AG08396 (cell line): ENCODE data around the gene MYADM.
"Not testable (repeated sequence)": the region's sequence is repeated elsewhere in the genome, so short reads cannot be mapped to it uniquely, and the experiment has no call there.

Source experiments
- DNase-seq: peaks from one replicate; pipeline ENCODE4 v3.0.0; 2012; ENCODE audit warnings: low spot score, mixed read lengths

MYADM gene, protein sequence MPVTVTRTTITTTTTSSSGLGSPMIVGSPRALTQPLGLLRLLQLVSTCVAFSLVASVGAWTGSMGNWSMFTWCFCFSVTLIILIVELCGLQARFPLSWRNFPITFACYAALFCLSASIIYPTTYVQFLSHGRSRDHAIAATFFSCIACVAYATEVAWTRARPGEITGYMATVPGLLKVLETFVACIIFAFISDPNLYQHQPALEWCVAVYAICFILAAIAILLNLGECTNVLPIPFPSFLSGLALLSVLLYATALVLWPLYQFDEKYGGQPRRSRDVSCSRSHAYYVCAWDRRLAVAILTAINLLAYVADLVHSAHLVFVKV

DNA sequence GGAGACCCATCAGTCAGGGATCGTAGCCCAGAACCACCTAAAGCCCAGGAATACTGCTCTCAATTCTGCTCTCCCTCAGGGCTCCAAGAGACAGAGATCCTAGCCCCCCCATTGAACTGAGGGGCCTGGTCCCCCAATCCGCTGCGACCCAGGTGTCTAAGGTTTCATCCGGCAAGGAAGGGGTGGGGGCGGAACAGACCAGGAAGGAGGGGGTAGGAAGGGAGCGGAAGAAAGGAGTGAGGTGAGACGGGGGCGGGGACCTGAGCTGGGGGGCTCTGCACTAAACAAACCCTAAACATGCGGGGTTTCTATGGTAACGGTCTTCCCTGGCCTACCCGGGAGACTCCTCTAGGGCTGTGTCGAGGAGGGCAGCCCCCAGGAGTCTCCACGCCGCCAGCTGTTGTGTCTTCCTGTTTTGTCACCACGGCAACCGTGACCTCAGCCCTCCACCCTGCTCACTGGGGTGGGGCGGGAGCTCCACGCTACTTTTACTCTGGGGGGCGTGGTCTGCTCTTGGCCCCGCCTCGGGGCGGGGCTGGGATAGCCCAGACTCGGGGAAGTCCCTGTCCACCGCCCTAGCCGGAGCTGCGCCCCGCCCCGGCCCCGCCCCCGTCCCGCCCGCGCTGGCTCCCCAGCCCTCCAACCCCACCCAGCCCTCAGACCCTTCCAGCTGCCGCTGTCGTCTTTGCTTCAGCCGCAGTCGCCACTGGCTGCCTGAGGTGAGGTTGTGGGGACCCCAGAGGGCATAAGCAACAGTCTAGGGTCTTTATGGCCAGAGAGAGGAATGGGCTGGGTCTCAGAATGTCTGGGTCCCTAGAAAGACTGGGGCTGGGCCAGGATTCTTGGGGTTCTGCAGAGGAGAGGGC, at the start of gene MYADM:
Gene MYADM (plus strand): TSS at position 659 of the 866 bp plus-strand sequence. CDS start 5,647 bp downstream, outside the sequence.
- DNase-seq: peak; percentile 99

DNA sequence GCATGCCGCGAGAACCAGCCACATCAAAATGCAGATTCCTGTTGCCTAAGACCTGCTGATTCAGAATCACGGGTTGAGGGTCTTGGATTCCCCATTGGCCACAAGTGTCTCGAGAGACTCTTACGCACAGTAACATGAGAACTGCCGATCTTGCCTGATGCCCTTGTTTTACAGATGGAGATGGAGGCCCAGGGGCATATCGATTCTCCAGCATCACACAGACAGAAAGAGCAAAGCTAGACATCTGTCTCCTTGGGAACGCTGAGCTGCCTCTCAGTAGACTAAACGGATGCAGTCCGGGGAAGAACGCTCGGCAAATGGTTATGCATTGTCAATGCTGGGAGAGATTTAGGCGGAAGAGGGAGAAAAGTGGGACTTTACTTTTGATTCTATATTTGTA, 48.9 kb upstream of the MYADM start:
- no peak for DNase-seq

DNA sequence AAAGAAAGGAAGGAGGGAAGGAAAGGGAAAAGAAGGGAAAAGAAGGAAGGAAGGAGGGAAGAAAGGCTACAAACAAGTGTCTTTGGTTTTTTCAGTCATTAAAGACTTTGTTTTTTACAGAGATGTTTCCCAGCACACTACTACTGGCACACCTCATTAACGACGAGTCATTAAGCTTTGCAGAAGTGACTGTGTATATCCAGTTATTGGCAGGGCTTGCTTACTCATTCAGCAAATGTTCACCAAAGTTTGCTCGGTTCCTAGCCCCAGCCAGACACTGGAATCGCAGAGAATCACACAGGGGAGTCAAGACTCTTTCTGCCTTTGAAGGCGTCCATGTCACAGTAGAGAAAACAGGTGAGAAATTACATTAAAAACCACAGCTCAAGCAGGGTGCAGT, 47.8 kb upstream of the MYADM start:
- DNase-seq: no peak

DNA sequence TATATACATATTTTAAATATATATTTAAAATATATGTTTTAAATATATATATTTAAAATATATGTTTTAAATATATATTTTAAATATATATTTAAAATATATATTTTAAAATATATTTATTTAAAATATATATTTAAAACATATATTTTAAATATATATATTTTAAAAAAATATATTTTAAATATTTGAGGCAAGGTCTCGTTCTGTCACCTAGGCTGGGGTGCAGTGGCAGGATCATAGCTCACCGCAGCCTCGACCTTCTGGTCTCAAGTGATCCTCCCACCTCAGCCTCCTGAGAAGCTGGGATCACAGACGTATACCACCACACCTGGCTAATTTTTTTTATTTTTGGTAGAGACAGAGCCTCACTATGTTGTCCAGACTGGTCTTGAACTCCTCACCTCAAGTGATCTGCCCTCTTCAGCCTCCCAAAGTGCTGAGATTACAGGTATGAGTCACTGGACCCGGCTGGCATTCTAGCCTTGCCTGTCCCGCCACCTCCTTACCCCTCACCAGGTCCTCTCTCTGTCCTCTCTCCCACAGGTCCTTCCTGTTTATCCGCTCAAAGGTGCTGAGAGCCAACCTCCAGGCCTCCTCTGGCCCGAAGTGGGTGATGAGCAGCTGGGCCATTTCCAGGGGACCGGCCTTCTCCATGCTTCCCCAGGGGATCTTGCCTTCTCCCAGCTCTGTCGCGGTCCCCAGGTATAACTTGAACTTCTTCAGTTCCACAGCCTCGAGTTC, 44.1 kb upstream of the MYADM start:
- no peak for DNase-seq

DNA sequence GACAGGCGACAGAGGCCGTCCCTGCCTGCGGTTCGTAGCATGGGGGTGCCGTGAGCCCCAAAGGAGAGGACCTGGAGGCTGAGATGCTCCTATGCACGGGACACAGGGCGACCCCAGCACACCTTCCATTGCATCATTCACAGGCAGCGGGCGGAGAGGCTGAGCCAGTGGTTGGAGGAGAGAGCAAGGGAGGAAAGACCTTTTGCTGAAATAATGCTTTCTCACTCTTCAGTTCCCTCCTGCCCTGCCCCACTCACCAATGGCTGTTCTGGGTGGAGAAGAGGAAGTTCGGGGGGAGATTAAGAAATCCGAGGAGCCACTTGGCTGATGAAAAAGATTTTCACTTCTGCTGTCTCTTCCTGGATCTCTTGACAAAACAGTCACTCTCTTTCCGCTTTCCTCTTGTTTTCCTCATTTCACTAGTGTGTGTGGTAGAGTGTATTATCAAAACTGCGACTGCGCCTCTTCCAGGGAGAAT, 43.5 kb upstream of the MYADM start, which contains the start of gene NLRP12:
Gene NLRP12 (minus strand): TSS at position 181 of the 478 bp plus-strand sequence. CDS start 140 bp downstream, at position 41.
- no peak for DNase-seq

DNA sequence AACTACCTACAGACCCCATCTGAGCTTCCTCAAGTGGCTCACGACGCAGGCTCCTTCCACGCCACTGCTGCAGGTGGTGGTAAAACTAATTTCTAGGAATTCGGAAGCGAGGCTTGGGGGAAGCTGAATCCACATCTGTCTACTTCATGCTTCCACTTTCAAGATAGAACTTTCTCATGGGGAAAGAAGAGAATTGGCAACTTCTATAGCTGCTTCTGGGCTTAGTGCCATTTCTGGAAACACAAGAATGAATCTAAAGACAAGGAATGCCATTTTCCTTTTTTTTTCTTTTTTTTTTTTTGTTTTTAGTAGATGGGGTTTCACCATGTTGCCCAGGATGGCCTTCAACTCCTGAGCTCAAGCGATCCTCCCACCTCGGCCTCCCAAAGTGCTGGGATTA, 40.8 kb upstream of the MYADM start:
- DNase-seq: no peak

DNA sequence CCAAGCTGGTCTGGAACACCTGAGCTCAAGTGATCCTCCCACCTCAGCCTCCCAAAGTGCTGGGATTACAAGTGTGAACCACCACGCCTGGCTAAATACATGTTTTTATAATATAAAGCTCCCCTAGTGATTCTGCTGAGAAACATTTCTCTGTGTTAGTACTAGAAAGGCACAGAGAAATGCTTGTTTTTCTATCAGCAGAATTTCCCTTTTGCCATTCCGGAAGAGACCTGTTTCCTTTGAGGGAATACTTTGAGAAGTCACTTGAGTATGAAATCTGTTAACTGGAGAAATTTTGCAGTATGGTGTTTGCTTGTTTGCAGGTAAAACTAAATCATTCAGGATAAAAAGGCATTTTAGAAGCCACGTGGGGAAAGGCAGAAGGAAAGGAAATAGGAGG, 39.2 kb upstream of the MYADM start:
- no peak for DNase-seq

DNA sequence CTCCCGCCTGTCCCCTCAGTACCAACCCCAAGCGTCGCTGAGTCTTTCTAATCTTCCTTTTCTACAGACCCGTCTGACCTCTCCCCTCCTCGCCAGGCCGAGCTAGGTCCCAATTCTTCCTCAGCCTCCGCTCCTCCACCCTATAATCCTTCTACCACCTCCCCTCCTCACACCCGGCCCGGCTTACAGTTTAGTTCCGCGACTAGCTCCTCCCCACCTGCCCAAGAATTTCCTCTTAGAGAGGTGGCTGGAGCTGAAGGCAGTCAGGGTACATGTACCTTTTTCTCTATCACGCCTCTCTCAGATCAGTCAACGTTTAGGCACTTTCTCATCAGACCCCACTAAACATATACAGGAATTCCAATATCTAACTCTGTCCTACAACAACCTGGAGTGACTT, 34.8 kb upstream of the MYADM start:
- not testable (repeated sequence) for DNase-seq

DNA sequence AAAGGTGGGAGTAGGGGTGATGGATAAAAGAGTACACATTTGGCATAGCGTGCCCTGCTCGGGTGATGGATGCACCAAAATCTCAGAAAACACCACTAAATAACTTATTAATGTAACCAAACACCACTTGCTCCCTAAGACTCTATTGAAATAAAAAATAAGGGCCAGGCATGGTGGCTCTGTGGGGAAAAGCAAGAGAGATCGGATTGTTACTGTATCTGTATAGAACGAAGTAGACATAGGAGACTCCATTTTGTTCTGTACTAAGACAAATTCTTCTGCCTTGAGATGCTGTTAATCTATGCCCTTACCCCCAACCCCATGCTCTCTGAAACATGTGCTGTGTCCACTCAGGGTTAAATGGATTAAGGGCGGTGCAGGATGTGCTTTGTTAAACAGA, 29.2 kb upstream of the MYADM start:
- not testable (repeated sequence) for DNase-seq

DNA sequence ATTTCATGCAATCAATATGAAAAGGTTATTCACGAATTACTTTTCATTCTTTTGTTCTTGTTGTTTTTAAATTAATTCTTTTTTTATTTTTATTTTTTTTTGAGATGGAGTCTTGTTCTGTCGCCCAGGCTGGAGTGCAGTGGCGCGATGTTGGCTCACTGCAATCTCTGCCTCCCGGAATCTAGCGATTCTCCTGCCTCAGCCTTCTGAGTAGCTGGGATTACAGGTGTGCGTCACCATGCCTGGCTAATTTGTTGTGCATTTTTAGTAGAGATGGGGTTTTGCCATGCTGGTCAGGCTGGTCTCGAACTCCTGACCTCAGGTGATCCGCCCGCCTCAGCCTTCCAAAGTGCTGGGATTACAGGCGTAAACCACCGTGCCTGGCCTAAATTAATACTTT, 27.4 kb upstream of the MYADM start:
- DNase-seq: not testable (repeated sequence)

DNA sequence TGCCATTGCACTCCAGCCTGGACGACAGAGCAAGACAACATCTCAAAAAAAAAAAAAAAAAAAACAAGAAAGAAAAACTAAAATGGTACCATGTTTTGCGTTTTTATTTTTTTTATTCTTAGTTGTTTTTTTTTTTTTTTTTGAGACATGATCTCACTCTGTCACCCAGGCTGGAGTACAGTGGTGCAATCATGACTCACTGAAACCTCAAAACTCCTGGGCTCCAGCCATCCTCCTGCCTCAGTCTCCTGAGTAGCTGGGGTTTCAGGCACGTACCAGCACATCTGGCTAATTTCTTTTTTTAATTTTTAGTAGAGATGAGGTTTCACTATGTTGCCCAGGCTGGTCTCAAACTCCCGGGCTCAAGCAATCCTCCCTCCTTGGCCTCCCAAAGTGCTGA, 26.8 kb upstream of the MYADM start:
- DNase-seq: not testable (repeated sequence)

DNA sequence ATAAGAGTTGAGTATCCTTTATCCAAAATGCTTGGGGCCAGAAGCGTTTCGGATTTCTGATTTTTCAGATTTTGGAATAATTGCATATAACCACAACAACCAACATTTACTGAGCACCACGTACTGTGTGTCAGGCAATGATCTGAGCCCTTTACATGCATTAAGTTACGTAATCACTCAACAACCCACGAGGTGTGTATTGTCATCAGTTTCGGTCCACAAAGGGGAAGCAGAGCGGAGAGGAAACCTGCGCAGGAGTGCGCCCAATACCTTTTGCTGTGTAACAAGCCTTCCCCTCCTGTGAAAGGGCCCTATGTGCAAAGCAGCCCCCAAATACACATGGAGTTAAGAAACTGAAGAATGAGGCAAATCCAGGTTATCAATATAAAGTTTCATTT, 22.8 kb upstream of the MYADM start:
- DNase-seq: no peak

DNA sequence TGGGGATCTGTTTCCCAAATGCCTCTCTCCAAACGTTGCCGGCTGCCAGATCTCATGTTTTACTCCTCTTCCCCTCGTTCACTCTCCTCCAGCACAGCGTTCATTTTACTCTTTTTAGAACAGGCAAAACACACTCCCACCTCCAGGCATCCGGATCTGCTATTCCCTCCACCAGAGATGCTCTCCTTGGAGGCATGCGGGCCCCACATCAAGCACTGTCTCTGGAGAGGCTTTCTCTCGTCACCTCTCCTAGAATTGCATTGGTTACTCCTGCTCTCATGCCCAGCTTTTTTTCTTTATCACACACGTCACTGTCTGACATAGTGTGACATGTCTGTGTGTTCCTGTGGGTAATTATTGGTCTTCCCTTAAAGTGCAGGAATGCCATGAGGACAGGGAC, 20.1 kb upstream of the MYADM start:
- DNase-seq: no peak

DNA sequence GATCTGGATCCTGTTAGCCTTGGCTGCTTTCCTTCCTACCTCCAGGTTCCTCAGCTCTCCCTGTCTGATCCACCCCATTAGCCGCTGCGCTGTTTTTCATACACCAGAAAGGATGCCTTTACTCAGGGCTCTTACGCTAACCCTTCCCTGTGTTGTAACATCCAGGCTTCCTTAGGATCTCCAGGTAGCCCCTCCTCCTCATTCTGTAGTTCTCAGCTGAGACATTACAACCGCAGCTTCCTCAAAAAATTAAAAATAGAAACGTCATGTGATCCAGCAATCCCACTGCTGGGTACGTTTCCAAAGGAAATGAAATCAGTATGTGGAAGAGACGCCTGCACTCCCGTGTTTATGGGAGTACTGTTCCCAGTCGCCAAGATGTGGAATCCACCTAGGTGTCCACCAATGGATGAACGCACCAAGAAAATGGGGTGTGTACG, 18.4 kb upstream of the MYADM start:
- no peak for DNase-seq

DNA sequence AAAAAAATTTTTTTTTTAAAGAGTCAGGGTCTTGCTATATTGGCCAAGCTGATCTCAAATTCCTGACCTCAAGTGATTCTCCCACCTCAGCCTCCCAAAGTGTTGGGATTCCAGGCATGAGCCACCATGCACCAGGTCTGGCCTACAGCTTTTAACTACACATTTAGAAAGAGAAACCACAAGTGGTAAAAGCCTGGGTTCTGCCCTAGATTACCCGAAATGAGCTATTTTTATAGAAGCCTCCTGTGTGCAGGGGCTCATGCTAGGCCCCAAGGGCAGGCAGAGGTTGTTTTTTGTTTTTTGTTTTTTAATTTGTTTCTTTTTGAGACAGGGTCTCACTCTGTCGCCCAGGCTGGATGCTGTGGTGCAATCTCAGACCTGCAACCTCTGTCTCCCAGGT, 14.0 kb upstream of the MYADM start:
- DNase-seq: no peak

DNA sequence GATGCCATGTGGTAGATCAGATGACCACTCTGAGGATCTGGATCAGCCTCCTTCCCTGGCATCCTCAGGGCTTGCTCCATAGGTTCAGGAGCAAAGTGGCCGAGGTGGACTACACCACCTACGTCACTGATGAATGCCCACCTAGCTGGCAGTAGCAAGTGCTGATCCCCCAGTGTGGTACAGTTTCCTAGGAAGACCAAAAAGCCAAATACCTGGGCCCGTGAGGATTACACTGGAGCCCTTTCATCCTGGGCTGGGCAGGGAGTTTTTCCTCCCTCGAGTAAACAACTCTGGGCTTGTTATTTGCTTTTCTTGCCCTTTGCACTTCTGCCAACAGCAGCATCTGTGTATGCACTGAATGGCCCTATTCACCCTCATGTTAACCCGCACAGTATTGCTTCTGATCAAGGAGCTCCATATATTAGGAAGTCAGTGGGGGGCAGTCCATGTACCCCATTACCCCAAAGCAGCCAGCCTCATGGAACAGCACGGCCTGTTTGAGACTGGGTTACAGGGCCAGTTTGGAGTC, 3.3 kb upstream of the MYADM start:
- DNase-seq: no peak

DNA sequence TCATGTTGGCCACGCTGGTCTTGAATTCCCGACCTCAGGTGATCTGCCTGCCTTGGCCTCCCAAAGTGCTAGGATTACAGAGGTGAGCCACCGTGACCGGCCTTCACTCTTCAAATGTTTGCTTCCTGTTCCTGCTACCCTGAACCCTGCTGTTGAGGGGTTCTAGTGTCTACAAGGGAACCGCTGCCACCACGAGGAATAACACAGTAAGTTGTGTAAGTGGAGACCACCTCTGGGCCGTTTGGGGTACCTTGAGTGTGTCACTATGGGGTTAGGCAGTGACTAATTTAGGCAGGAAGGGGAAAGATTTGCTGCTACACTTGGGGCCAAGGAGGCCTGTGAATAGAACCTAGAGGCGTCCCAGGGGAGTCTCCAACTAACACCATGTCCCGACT, 2.2 kb upstream of the MYADM start:
- DNase-seq: peak; percentile 5

DNA sequence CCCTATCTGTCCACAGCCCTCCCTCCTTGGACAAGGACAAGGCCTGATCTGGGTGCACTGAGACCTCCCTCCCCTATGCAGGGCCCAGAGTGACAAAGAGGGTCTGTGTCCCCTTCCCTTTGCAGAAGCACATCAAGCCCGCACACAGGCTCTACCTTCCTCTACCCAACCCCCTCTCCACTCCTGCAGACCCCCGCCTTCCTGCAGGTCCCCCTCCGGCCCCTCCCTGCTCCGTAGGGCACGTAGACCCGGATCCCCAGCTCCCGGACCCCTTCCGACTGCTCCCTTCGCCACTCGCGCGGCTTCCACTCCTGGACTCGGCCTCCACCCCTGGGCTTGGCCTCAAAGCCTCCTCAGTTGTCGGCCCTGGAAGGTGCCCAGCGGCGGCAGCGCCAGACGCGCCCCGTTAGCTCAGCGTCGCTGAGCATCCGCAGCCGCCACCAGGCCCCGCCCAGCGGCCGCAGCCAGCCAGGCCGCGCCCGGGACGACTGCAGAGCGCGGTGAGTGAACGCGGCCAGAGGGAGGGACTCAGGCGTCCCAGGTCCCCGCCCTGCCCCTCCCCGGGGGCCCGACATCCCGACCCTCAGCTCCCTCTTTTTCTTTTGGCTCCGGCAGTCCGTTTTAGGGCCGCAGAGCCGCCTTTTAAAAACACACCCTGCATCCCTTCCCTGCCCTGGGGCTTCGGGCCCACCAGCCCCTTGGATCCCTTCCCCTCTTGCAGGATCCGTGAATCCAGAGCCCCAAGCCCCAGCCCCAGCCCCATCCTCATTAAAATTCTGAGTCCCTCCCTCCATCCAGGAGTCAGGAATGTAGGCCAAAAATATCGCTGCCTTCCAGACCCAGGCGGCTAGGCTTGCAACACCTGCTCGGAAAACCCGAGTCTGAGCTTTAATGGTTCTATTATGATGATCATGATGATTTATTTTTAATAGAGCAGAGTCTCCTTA, 1.5 kb upstream of the MYADM start:
- peak; percentile 87 for DNase-seq

DNA sequence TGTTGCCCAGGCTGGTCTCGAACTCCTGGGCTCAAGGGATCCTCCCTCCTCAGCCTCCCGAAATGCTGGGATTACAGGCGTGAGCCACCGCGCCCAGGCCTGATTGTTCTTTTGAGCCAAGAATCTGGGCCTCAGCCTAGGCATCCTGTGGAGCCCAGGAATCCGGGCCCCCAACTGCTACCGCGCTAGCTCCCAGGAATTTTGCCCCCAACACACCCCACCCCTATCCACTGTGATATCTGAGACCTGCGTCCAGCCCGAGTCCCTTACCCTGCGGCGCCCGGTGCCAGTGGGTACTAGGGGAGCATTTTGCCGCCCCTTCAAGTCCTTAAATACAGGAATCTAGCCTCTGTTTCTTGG, 838 bp upstream of the MYADM start:
- peak; percentile 23 for DNase-seq

DNA sequence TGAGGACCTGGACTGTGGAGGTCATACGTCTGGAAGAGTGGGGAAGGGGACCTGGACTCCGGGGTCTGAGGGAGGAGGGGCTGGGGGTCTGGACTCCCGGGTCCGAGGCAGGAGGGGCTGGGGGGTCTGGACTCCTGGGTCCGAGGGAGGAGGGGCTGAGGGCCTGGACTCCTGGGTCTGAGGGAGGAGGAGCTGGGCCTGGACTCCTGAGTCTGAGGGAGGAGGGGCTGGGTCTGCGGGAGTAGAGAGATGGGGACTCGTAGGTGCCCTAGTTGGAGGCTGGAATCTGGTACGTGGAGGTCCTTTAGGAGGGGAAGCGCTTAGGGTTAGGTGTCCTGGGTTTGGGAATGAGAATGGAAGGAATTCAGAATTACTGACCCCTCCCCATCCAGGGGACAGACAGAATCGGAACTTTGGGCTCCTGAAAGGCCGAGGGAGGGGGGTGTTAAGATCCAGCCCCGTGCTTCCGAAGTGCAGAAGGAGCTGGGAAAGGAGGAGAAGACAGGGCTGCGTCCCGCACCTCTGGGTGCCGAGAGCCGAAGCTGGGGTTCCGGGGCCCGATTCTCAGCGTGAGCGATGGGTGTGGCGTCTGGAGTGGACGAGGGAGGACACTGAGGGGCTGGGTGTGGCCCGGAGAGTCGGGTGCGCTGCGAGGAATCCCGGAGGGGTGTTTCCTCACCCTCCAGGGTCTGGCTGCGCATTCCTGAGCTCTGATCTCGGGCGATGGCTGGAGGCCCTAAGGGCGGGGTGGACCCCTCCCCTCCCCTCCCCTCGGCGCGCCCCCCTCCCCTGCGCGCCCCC, 608 bp downstream of the MYADM start:
- peak; percentile 84 for DNase-seq
